Measurements from ENCODE around the gene SLC6A12. TPM values are rescaled to one million over a fixed set of nuclear protein-coding genes. Genes with fewer than 3 reads are reported as not detected.
"Not testable (repeated sequence)": the region's sequence is repeated elsewhere in the genome, so short reads cannot be mapped to it uniquely, and the experiment has no call there.

The SLC6A12 gene
- total and polyA plus RNA-seq, 5 experiments from 2014 or later: 0.78 TPM; not detected in 4

GRCh38 chr12:243381-243780, 29.4 kb upstream of the SLC6A12 start:
- Mint-ChIP-seq H3K4me1 (peaks cover 0 to 3% (median 0%) of the 10 kb centered on the region in 4 donors), H3K9me3 (peaks cover 2 to 35% (median 19%) of the 10 kb centered on the region in 9 donors), H3K27me3 (peaks cover 4 to 47% (median 18%) of the 10 kb centered on the region in 5 donors), H3K27ac (no peak overlapping the region), H3K36me3 (peaks cover 2 to 26% (median 6%) of the 10 kb centered on the region in 3 donors), H3K4me3 (no peak overlapping the region)
- POLR2A ChIA-PET: no interaction called here
- ATAC-seq (no peak), DNase-seq (no peak)

GRCh38 chr12:242496-242895, 28.5 kb upstream of the SLC6A12 start:
- peaks cover 0 to 34% (median 13%) of the 10 kb centered on the region in 9 donors for H3K9me3 Mint-ChIP-seq
- H3K36me3 Mint-ChIP-seq: peaks cover 2 to 19% (median 4%) of the 10 kb centered on the region in 3 donors
- H3K4me3 Mint-ChIP-seq: no peak overlapping the region
- peaks cover 0 to 3% (median 0%) of the 10 kb centered on the region in 4 donors for H3K4me1 Mint-ChIP-seq
- no peak overlapping the region for H3K27ac Mint-ChIP-seq
- no peak for ATAC-seq
- POLR2A ChIA-PET: no interaction called here
- DNase-seq: no peak
- peaks cover 4 to 48% (median 18%) of the 10 kb centered on the region in 5 donors for H3K27me3 Mint-ChIP-seq

- POLR2A ChIA-PET: no interaction called here
- no peak for ATAC-seq
- H3K9me3 Mint-ChIP-seq: peaks cover 3 to 25% (median 8%) of the 10 kb centered on the region in 9 donors
- no peak overlapping the region for H3K4me3 Mint-ChIP-seq
- peaks cover 4 to 48% (median 18%) of the 10 kb centered on the region in 5 donors for H3K27me3 Mint-ChIP-seq
- no peak for DNase-seq
- H3K36me3 Mint-ChIP-seq: peaks cover 2 to 15% (median 7%) of the 10 kb centered on the region in 3 donors
- H3K27ac Mint-ChIP-seq: no peak overlapping the region
- peaks cover 0 to 3% (median 0%) of the 10 kb centered on the region in 4 donors for H3K4me1 Mint-ChIP-seq
These were observed 27.3 kb upstream of the SLC6A12 start for GRCh38 chr12:241266-241665.

GRCh38 chr12:240566-240965, 26.6 kb upstream of the SLC6A12 start:
- peaks cover 0 to 3% (median 0%) of the 10 kb centered on the region in 4 donors for H3K4me1 Mint-ChIP-seq
- no peak overlapping the region for H3K27ac Mint-ChIP-seq
- no peak for DNase-seq
- H3K9me3 Mint-ChIP-seq: peaks cover 6 to 31% (median 14%) of the 10 kb centered on the region in 9 donors
- H3K36me3 Mint-ChIP-seq: peaks cover 2 to 21% (median 9%) of the 10 kb centered on the region in 3 donors
- POLR2A ChIA-PET: no interaction called here
- H3K4me3 Mint-ChIP-seq: no peak overlapping the region
- no peak for ATAC-seq
- peaks cover 4 to 48% (median 18%) of the 10 kb centered on the region in 5 donors for H3K27me3 Mint-ChIP-seq

- Mint-ChIP-seq H3K27me3 (peaks cover 2 to 48% (median 18%) of the 10 kb centered on the region in 5 donors), H3K4me1 (peaks cover 0 to 3% (median 0%) of the 10 kb centered on the region in 4 donors), H3K27ac (no peak overlapping the region), H3K36me3 (peaks cover 2 to 16% (median 9%) of the 10 kb centered on the region in 3 donors), H3K4me3 (no peak overlapping the region), H3K9me3 (peaks cover 6 to 27% (median 13%) of the 10 kb centered on the region in 9 donors)
- no peak for ATAC-seq
- POLR2A ChIA-PET: no interaction called here
- DNase-seq: no peak
These were observed 24.9 kb upstream of the SLC6A12 start for GRCh38 chr12:238736-239398.

- Mint-ChIP-seq H3K4me3 (no peak overlapping the region), H3K4me1 (peaks cover 0 to 3% (median 0%) of the 10 kb centered on the region in 4 donors), H3K27ac (no peak overlapping the region), H3K9me3 (peaks cover 6 to 29% (median 13%) of the 10 kb centered on the region in 9 donors), H3K36me3 (peaks cover 2 to 16% (median 9%) of the 10 kb centered on the region in 3 donors), H3K27me3 (peaks cover 0 to 41% (median 12%) of the 10 kb centered on the region in 5 donors)
- no peak for ATAC-seq
- POLR2A ChIA-PET: no interaction called here
- DNase-seq: no peak
These were observed 24.2 kb upstream of the SLC6A12 start for GRCh38 chr12:238116-238515.

GRCh38 chr12:237026-237815, 23.3 kb upstream of the SLC6A12 start:
- Mint-ChIP-seq H3K27me3 (peaks cover 0 to 33% (median 10%) of the 10 kb centered on the region in 5 donors), H3K4me3 (no peak overlapping the region), H3K27ac (no peak overlapping the region), H3K9me3 (peaks cover 6 to 29% (median 13%) of the 10 kb centered on the region in 9 donors), H3K4me1 (peaks cover 0 to 4% (median 0%) of the 10 kb centered on the region in 4 donors), H3K36me3 (peaks cover 2 to 16% (median 9%) of the 10 kb centered on the region in 3 donors)
- POLR2A ChIA-PET: no interaction called here
- ATAC-seq (no peak), DNase-seq (no peak)

- no peak overlapping the region for H3K27ac Mint-ChIP-seq
- peaks cover 2 to 16% (median 9%) of the 10 kb centered on the region in 3 donors for H3K36me3 Mint-ChIP-seq
- DNase-seq (no peak), ATAC-seq (no peak)
- no peak overlapping the region for H3K4me3 Mint-ChIP-seq
- peaks cover 0 to 27% (median 10%) of the 10 kb centered on the region in 5 donors for H3K27me3 Mint-ChIP-seq
- H3K9me3 Mint-ChIP-seq: peaks cover 6 to 29% (median 13%) of the 10 kb centered on the region in 9 donors
- peaks cover 0 to 5% (median 0%) of the 10 kb centered on the region in 4 donors for H3K4me1 Mint-ChIP-seq
- POLR2A ChIA-PET: no interaction called here
These were observed 22.5 kb upstream of the SLC6A12 start for GRCh38 chr12:236445-236844.

GRCh38 chr12:235967-236366, 22.0 kb upstream of the SLC6A12 start:
- H3K4me3 Mint-ChIP-seq, H3K4me1 Mint-ChIP-seq, DNase-seq, H3K27ac Mint-ChIP-seq, POLR2A ChIA-PET, ATAC-seq: not testable (repeated sequence)
- Mint-ChIP-seq H3K36me3 (peaks cover 2 to 16% (median 9%) of the 10 kb centered on the region in 3 donors), H3K27me3 (peaks cover 0 to 26% (median 10%) of the 10 kb centered on the region in 5 donors), H3K9me3 (peaks cover 6 to 29% (median 13%) of the 10 kb centered on the region in 9 donors)

- Mint-ChIP-seq H3K27me3 (peaks cover 0 to 17% (median 10%) of the 10 kb centered on the region in 5 donors), H3K4me3 (no peak overlapping the region), H3K9me3 (peaks cover 6 to 29% (median 13%) of the 10 kb centered on the region in 9 donors), H3K36me3 (peaks cover 2 to 11% (median 9%) of the 10 kb centered on the region in 3 donors), H3K27ac (no peak overlapping the region), H3K4me1 (peaks cover 0 to 5% (median 0%) of the 10 kb centered on the region in 4 donors)
- POLR2A ChIA-PET: no interaction called here
- no peak for DNase-seq
- no peak for ATAC-seq
These were observed 21.0 kb upstream of the SLC6A12 start for GRCh38 chr12:234891-235415.

- Mint-ChIP-seq H3K4me3 (no peak overlapping the region), H3K27ac (no peak overlapping the region), H3K4me1 (peaks cover 0 to 2% (median 0%) of the 10 kb centered on the region in 4 donors), H3K36me3 (peaks cover 0 to 11% (median 9%) of the 10 kb centered on the region in 3 donors), H3K27me3 (peaks cover 0 to 15% (median 6%) of the 10 kb centered on the region in 5 donors), H3K9me3 (peaks cover 6 to 24% (median 13%) of the 10 kb centered on the region in 9 donors)
- ATAC-seq (no peak), DNase-seq (no peak)
- POLR2A ChIA-PET: no interaction called here
These were observed 20.1 kb upstream of the SLC6A12 start for GRCh38 chr12:234019-234418.

- ATAC-seq (no peak), DNase-seq (no peak)
- POLR2A ChIA-PET: no interaction called here
- Mint-ChIP-seq H3K4me3 (no peak overlapping the region), H3K27ac (no peak overlapping the region), H3K4me1 (peaks cover 0 to 2% (median 0%) of the 10 kb centered on the region in 4 donors), H3K27me3 (peaks cover 0 to 15% (median 7%) of the 10 kb centered on the region in 5 donors), H3K36me3 (peaks cover 0 to 11% (median 9%) of the 10 kb centered on the region in 3 donors), H3K9me3 (peaks cover 6 to 23% (median 13%) of the 10 kb centered on the region in 9 donors)
These were observed 19.6 kb upstream of the SLC6A12 start for GRCh38 chr12:233615-233968.

All from naive thymus-derived CD8-positive, alpha-beta T cell (primary cell).